Esophagus squamous epithelium (tissue), 4 donors: ENCODE data around the gene RNF215.

Experiments used
- POLR2A ChIP-seq, 4 donors: fragments of 450-650 bp; IDR thresholded peaks; one replicate each; pipeline ENCODE4 v1.6.1; 2017; ENCODE audit warnings: antibody characterized with exemption in 4 of 4, mild to moderate bottlenecking in 4 of 4, moderate library complexity in 3 of 4
- TF ChIP-seq, protein P1 (sequence below), 6 experiments: fragments of 450-650 bp in 4 of 6; fragments of 200-600 bp in 2 of 6; sonication (generic) in 2 of 6; IDR thresholded peaks; one replicate each; pipeline ENCODE4 v1.5.1; 2016 to 2019; ENCODE audit warnings: antibody characterized with exemption in 6 of 6, mild to moderate bottlenecking in 4 of 6, moderate library complexity in 4 of 6

- TF ChIP-seq, protein P1, sequence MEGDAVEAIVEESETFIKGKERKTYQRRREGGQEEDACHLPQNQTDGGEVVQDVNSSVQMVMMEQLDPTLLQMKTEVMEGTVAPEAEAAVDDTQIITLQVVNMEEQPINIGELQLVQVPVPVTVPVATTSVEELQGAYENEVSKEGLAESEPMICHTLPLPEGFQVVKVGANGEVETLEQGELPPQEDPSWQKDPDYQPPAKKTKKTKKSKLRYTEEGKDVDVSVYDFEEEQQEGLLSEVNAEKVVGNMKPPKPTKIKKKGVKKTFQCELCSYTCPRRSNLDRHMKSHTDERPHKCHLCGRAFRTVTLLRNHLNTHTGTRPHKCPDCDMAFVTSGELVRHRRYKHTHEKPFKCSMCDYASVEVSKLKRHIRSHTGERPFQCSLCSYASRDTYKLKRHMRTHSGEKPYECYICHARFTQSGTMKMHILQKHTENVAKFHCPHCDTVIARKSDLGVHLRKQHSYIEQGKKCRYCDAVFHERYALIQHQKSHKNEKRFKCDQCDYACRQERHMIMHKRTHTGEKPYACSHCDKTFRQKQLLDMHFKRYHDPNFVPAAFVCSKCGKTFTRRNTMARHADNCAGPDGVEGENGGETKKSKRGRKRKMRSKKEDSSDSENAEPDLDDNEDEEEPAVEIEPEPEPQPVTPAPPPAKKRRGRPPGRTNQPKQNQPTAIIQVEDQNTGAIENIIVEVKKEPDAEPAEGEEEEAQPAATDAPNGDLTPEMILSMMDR (IDR thresholded peaks at IDR 0.05), result no peak
- TF ChIP-seq POLR2A (IDR thresholded peaks at IDR 0.05), result no peak
Observed at GRCh38 chr22:30421695-30422480, 34.7 kb upstream of the RNF215 start.
